PC-3 (cell line): ENCODE data around the gene CASQ2. TPM values are rescaled to one million over a fixed set of nuclear protein-coding genes. Genes with fewer than 3 reads are reported as not detected.
A peak's percentile ranks its signal among the peaks of the same experiment; 100 is the strongest.

Experiments
- ATAC-seq: fragments of 200-7000 bp; cut with Tn5 transposase; 2 replicates; pipeline ENCODE4 v1.9.1; 2020; ENCODE audit warnings: mild to moderate bottlenecking, moderate library complexity
- BruUV-seq: library from RNA; stranded (reverse); fragments of 400-500 nt; replicated peaks from 2 replicates; lab custom pipeline; 2021; lab: Mats Ljungman, UMichigan
- CTCF ChIA-PET: fragments of 300-600 bp; sonication (Branson Sonifier 250); formaldehyde crosslinking; loops from one replicate; lab custom pipeline; 2022; ENCODE audit warnings: antibody characterized with exemption; lab: Charles Lee
- POLR2A ChIA-PET: fragments of 300-600 bp; sonication (Branson Sonifier 250); formaldehyde crosslinking; loops from one replicate; lab custom pipeline; 2022; ENCODE audit warnings: antibody characterized with exemption; ENCODE audit not compliant: unreplicated experiment; lab: Charles Lee
- DNase-seq: peaks from one replicate; pipeline ENCODE4 v3.0.0-alpha.2; 2015
- H2AFZ ChIP-seq: fragments of 300-600 bp; sonication (generic); 2 replicates; pipeline ENCODE4 v1.6.0; 2016; ENCODE audit warnings: antibody characterized with exemption, low read length
- H3F3A ChIP-seq: fragments of 300-600 bp; sonication (generic); one replicate; pipeline ENCODE4 v1.6.0; 2017; ENCODE audit warnings: antibody characterized with exemption, low read length, control low read depth, mild to moderate bottlenecking; ENCODE audit not compliant: unreplicated experiment
- H3K27ac ChIP-seq: fragments of 300-600 bp; sonication (generic); 2 replicates; pipeline ENCODE4 v1.5.1; 2016; ENCODE audit warnings: mild to moderate bottlenecking, low read length
- H3K27me3 ChIP-seq: fragments of 300-600 bp; sonication (generic); 2 replicates; pipeline ENCODE4 v1.6.1; 2016; ENCODE audit warnings: low read length, mixed read lengths
- H3K36me3 ChIP-seq: fragments of 300-600 bp; sonication (generic); 2 replicates; pipeline ENCODE4 v1.6.1; 2016; ENCODE audit warnings: low read depth, mixed run types, low read length, mixed read lengths
- H3K4me1 ChIP-seq: fragments of 300-600 bp; sonication (generic); 2 replicates; pipeline ENCODE4 v1.5.1; 2016; ENCODE audit warnings: low read length; ENCODE audit not compliant: insufficient read depth
- H3K4me2 ChIP-seq: fragments of 300-600 bp; sonication (generic); 2 replicates; pipeline ENCODE4 v1.6.0; 2016; ENCODE audit warnings: low read length
- H3K4me3 ChIP-seq: fragments of 300-600 bp; sonication (generic); 2 replicates; pipeline ENCODE4 v1.5.1; 2016; ENCODE audit warnings: mild to moderate bottlenecking, low read length, mixed read lengths
- H3K79me2 ChIP-seq: fragments of 300-600 bp; sonication (generic); 2 replicates; pipeline ENCODE4 v1.6.1; 2017; ENCODE audit warnings: low read length, mixed read lengths
- H3K9ac ChIP-seq: fragments of 300-600 bp; sonication (generic); 2 replicates; pipeline ENCODE4 v1.6.0; 2016; ENCODE audit warnings: mild to moderate bottlenecking, low read length
- H3K9me2 ChIP-seq: fragments of 300-600 bp; sonication (generic); replicated peaks from 2 replicates; pipeline ENCODE4 v1.6.1; 2016; ENCODE audit warnings: mixed run types, low read length, mixed read lengths
- H3K9me3 ChIP-seq: fragments of 300-600 bp; sonication (generic); 2 replicates; pipeline ENCODE4 v1.6.1; 2016; ENCODE audit warnings: low read length, mixed read lengths
- H4K20me1 ChIP-seq: fragments of 300-600 bp; sonication (generic); 2 replicates; pipeline ENCODE4 v1.6.1; 2016; ENCODE audit warnings: low read length, mixed read lengths
- CTCF ChIP-seq: fragments of 300-600 bp; sonication (generic); conservative IDR thresholded peaks from 2 replicates; pipeline ENCODE4 v1.5.1; 2017; ENCODE audit warnings: antibody characterized with exemption, low read depth, mild to moderate bottlenecking, low read length
- EZH2 ChIP-seq: fragments of 300-600 bp; sonication (generic); IDR thresholded peaks from one replicate; pipeline ENCODE4 v1.6.1; 2017; ENCODE audit warnings: antibody characterized with exemption, mild to moderate bottlenecking, low read length; ENCODE audit not compliant: unreplicated experiment
- EZH2phosphoT487 ChIP-seq: fragments of 300-600 bp; sonication (generic); IDR thresholded peaks from 2 replicates; pipeline ENCODE4 v1.6.1; 2018; ENCODE audit warnings: mild to moderate bottlenecking, antibody characterized with exemption, low read length, borderline replicate concordance
- intact Hi-C: fragments of 100-400 bp; cut with micrococcal nuclease; formaldehyde crosslinking; loops from 2 replicates; pipeline ENCODE4 v1.9.0; 2023
- total RNA-seq: library from RNA; depleted of rRNA; stranded (reverse); fragments of >200 nt; gene quantifications from 2 replicates; pipeline ENCODE4 v1.2.3, GENCODE V29; 2014

CASQ2 gene
- total RNA-seq, 1 experiment from 2014 or later, result not detected

GRCh38 chr1:115744646-115745275 is 23.8 kb downstream of the CASQ2 start:
- no TSS peak for BruUV-seq
- DNase-seq (peak; percentile 16), ATAC-seq (no peak)
- CTCF ChIA-PET, result no interaction called here
- Histone ChIP-seq H3K9me3 (no peaks in the 10 kb centered on the region), H3K27me3 (no peaks in the 10 kb centered on the region), H3K79me2 (no peaks in the 10 kb centered on the region), H3K4me1 (peaks cover 18% of the 10 kb centered on the region), H2AFZ (no peak overlapping the region), H3K9me2 (no peaks in the 10 kb centered on the region), H3K9ac (no peak overlapping the region), H3K4me2 (no peak overlapping the region), H3K4me3 (no peak overlapping the region), H3K36me3 (no peaks in the 10 kb centered on the region), H4K20me1 (no peaks in the 10 kb centered on the region), H3K27ac (no peak overlapping the region), H3F3A (no peaks in the 10 kb centered on the region)
- TF ChIP-seq EZH2phosphoT487 (no peak), CTCF (no peak), EZH2 (no peak)
- POLR2A ChIA-PET, result no interaction called here
- intact Hi-C loops, result no loop called here

GRCh38 chr1:115740811-115741210 is 27.7 kb downstream of the CASQ2 start:
- BruUV-seq, result no TSS peak
- no peak overlapping the region for H3K4me2 ChIP-seq
- TF ChIP-seq EZH2, result no peak
- intact Hi-C loops, result no loop called here
- ChIA-PET POLR2A (no interaction called here), CTCF (interaction anchor here (0.6 kb wide), 1 partner anchor 34 kb away, joined by 3 read pairs; no protein-coding TSS in a partner anchor)
- DNase-seq (no peak), ATAC-seq (no peak)
- H3K27me3 ChIP-seq, result no peaks in the 10 kb centered on the region
- no peaks in the 10 kb centered on the region for H3K9me2 ChIP-seq
- H3K27ac ChIP-seq, result no peak overlapping the region
- H4K20me1 ChIP-seq, result no peaks in the 10 kb centered on the region
- H2AFZ ChIP-seq, result no peak overlapping the region
- H3K9me3 ChIP-seq, result no peaks in the 10 kb centered on the region
- H3K36me3 ChIP-seq, result no peaks in the 10 kb centered on the region
- no peak overlapping the region for H3K4me3 ChIP-seq
- H3F3A ChIP-seq, result no peaks in the 10 kb centered on the region
- H3K4me1 ChIP-seq, result no peaks in the 10 kb centered on the region; the same call in 1 of the 2 replicates
- no peak overlapping the region for H3K9ac ChIP-seq
- H3K79me2 ChIP-seq, result no peaks in the 10 kb centered on the region

GRCh38 chr1:115732316-115732715 is 36.2 kb downstream of the CASQ2 start:
- ChIA-PET POLR2A (no interaction called here), CTCF (no interaction called here)
- Histone ChIP-seq H3K9ac (no peak overlapping the region), H3K9me2 (no peaks in the 10 kb centered on the region), H3F3A (no peaks in the 10 kb centered on the region), H4K20me1 (no peaks in the 10 kb centered on the region), H2AFZ (no peak overlapping the region), H3K36me3 (no peaks in the 10 kb centered on the region), H3K27ac (no peak overlapping the region), H3K4me2 (no peak overlapping the region), H3K9me3 (no peaks in the 10 kb centered on the region), H3K27me3 (no peaks in the 10 kb centered on the region), H3K79me2 (no peaks in the 10 kb centered on the region), H3K4me1 (no peaks in the 10 kb centered on the region), H3K4me3 (no peak overlapping the region)
- DNase-seq (no peak), ATAC-seq (no peak)
- TF ChIP-seq CTCF (no peak), EZH2 (no peak), EZH2phosphoT487 (no peak)
- intact Hi-C loops, result no loop called here
- no TSS peak for BruUV-seq
